ENCODE measurements around the gene ZNF791.

The ZNF791 gene

DNA sequence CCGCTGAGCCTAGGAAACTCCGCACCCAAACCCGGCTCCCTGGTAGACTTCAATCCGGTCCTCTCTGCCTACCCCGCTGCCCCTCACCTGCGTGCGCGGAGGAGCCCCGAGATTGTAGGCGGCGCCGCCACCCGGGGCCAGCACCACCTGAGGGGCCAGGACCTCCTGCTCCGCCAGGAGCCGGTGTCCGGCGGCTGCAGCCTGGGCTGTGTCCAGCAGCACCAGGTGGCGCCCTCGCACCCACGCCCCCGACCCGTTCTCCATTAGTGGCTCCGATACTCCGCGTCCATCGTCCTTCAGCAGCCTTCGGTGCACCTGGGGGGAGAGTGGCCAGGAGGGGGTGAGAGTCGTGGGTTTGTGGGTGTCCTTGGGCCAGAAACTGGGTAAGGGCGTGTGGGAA is 37.4 kb downstream of the ZNF791 start:
- no peak for TF ChIP-seq GATA3 (IDR thresholded peaks at IDR 0.05; ENCODE audit: low read depth, low read length)
- TF ChIP-seq GATA2 (IDR thresholded peaks at IDR 0.05; ENCODE audit: low read depth, low read length) = no peak

GRCh38 chr19:12649941-12650340 is 39.2 kb downstream of the ZNF791 start:
- TF ChIP-seq GATA3 (IDR thresholded peaks at IDR 0.05; ENCODE audit: low read depth, low read length) (no peak), GATA2 (IDR thresholded peaks at IDR 0.05; ENCODE audit: low read depth, low read length) (no peak)

DNA sequence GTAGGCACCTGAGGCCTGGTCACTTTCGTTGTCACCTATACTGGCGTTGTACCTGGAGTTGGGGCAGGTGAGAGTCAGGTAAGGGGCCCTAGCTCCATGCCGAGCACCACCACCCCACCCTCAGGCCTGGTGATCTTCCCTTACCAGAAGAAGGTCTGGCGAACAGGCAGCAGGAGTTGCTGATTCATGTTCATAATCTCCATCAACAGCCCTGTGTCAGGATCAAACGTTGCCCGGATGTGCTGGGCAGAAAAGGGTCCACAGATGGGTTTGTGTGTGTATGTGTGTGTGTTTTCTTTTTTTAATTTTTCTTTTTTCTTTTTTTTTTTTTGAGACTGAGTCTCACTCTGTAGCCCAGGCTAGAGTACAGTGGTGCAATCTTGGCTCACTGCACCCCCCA is 41.5 kb downstream of the ZNF791 start:
- TF ChIP-seq GATA3 (IDR thresholded peaks at IDR 0.05; ENCODE audit: low read depth, low read length) (no peak), GATA2 (IDR thresholded peaks at IDR 0.05; ENCODE audit: low read depth, low read length) (no peak)

GRCh38 chr19:12655546-12655945 is 44.8 kb downstream of the ZNF791 start:
- no peak for TF ChIP-seq GATA2 (IDR thresholded peaks at IDR 0.05; ENCODE audit: low read depth, low read length)
- TF ChIP-seq GATA3 (IDR thresholded peaks at IDR 0.05; ENCODE audit: low read depth, low read length) = no peak

DNA sequence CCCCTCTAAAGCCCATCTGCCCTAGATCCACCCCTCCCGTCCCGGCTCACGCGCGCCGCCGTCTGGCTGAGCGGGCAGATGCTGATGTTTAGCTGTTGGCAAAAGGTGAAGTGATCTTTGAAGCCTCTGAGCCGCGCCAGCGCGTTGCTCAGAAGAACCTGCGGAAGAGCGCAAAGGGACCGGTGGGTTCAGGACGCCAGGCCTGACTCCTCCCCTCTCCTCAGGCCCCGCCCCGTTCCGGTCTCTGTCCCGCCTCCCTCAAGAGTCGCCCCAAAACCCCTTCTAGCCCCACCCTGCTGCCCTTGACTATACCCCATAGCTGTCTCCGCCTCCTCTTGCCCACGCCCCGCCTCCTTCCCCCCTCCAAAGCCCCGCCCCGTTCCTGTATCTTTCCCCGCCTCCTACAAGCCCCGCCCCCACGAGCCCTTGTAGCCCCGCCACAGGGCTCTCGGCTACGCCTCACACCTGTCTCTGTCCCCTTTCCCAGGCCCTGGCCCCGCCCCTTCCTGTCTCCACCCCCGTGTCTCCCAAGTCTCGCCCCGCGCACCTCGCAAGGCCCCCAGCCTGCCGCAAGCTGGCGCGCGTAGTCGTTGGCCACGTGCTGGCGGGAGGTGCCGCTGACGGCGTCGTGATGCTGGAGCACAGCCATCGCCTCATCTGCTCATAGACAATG is 46.3 kb downstream of the ZNF791 start:
- no peak for TF ChIP-seq GATA3 (IDR thresholded peaks at IDR 0.05; ENCODE audit: low read depth, low read length)
- no peak for TF ChIP-seq GATA2 (IDR thresholded peaks at IDR 0.05; ENCODE audit: low read depth, low read length)

DNA sequence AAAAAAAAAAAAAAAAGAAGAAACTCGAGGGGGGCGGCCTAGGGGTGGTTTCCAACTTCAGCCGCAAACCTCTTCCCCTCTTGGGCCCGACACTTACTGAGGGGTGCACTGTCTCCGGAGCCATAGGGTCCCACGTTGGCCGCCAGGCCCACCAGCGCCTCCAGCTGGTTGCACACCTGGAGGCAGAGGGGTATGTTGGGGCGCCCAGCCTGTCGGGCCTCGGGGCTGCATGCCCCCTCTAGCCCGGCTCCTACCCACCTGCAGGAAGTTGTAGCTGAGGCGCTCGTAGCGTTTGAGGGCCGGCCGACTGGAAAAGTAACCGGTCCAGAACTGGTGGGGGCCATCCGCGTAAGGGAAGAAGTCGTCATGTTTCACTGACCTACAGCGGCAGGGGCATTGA is 47.2 kb downstream of the ZNF791 start:
- TF ChIP-seq GATA2 (IDR thresholded peaks at IDR 0.05; ENCODE audit: low read depth, low read length) = no peak
- TF ChIP-seq GATA3 (IDR thresholded peaks at IDR 0.05; ENCODE audit: low read depth, low read length) = no peak

GRCh38 chr19:12660980-12661379 is 50.3 kb downstream of the ZNF791 start:
- TF ChIP-seq GATA3 (IDR thresholded peaks at IDR 0.05; ENCODE audit: low read depth, low read length) (no peak), GATA2 (IDR thresholded peaks at IDR 0.05; ENCODE audit: low read depth, low read length) (no peak)

- TF ChIP-seq GATA2 (IDR thresholded peaks at IDR 0.05; ENCODE audit: low read depth, low read length) = no peak
- TF ChIP-seq GATA3 (IDR thresholded peaks at IDR 0.05; ENCODE audit: low read depth, low read length) = no peak
Observed at GRCh38 chr19:12664406-12665280, 53.9 kb downstream of the ZNF791 start.

GRCh38 chr19:12665281-12665573 is 54.5 kb downstream of the ZNF791 start:
- TF ChIP-seq GATA2 (IDR thresholded peaks at IDR 0.05; ENCODE audit: low read depth, low read length) = no peak
- no peak for TF ChIP-seq GATA3 (IDR thresholded peaks at IDR 0.05; ENCODE audit: low read depth, low read length)

GRCh38 chr19:12665671-12666264 is 55.0 kb downstream of the ZNF791 start:
- TF ChIP-seq GATA2 (IDR thresholded peaks at IDR 0.05; ENCODE audit: low read depth, low read length) = no peak
- no peak for TF ChIP-seq GATA3 (IDR thresholded peaks at IDR 0.05; ENCODE audit: low read depth, low read length)

DNA sequence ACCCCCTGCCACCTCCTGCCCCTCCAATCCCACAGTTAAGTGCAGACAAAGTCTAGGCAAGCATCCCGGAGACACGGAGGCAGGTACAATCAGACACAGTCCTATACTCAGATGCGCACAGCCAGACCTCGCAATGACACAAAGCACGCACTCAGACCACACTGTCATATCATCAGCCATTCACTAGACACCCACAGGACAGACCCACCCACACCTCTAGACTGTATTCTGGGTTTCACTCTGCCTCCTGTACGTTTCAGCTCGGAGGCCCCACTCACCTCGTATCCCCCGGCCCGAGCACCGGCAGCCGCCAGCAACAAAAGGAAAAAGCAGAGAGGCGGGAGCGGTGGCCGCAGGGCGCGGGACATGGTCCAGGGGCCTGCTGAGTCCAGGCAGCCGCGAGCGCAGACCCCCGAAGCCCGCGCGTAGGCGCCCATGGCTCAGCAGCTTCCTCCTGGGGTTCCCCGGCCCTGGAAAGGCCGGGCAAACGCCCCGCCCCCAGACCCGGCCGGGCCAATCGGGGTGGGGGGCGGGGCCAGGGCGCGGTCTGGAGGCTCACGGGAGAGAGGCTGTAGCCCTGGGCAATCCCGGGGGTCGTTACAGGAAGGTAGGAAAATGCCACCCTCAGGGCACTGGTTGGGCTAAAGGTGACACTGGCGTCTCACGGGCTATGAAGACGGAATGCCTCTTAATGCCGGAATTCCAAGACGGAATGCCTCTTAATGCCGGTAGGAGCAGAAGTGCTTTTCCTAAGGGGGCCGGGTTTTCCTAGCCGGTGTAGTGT is 55.7 kb downstream of the ZNF791 start, which contains the start of the genes MAN2B1 and WDR83:
MAN2B1 (minus strand) TSS at position 478 of the 784 bp plus-strand sequence; CDS start at position 437, 41 bp downstream.
WDR83 (plus strand) TSS at position 543 of the 784 bp plus-strand sequence. CDS start 2,984 bp downstream, outside the sequence.
- TF ChIP-seq GATA2 (IDR thresholded peaks at IDR 0.05; ENCODE audit: low read depth, low read length) (no peak), GATA3 (IDR thresholded peaks at IDR 0.05; ENCODE audit: low read depth, low read length) (no peak)

DNA sequence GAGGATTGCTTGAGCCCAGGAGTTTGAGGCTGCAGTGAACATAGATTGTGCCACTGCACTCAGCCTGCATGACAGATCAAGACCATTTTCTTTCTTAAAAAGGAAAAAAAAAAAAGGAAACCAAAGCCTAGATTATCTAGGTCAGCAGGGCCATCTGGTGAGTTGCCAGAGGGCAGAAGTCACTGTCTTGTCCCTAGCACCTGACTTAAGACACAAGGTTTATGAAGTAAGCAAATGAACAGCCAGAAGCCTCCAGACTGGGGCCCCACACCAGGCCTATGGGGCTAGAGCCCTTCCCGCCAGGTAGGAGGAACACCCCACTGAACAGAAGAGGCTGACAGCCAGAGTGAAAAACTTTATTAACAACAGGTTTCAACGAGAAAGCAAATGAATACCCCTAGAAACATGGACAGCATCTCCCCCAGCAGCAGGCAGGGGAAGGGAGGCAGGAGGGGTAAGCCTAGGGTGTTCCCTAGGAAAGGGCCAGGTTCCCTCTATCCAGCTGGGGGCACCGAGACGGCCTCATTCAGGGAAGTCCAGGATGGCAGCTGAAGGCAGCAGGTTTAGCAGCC is 57.1 kb downstream of the ZNF791 start:
- TF ChIP-seq GATA3 (IDR thresholded peaks at IDR 0.05; ENCODE audit: low read depth, low read length) = no peak
- TF ChIP-seq GATA2 (IDR thresholded peaks at IDR 0.05; ENCODE audit: low read depth, low read length) = no peak

DNA sequence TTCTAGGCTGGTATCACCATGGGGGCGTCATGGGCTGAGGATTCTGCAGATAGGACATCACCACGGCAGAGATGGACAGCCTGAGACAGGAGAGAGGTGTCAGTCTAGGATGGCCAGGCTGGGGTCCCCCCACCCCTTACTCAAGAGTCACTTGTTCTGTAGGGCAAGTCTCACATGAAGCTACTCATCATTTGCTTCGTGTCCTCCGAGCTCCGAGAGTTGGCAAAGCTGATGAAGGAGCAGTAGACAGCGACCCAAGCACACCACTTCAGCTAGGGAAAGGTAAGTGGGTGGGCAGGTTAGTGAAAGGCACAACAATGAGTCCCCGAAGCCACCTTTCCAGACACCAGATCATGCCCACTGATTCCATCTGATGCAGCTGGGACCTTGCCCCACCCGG is 57.6 kb downstream of the ZNF791 start:
- TF ChIP-seq GATA3 (IDR thresholded peaks at IDR 0.05; ENCODE audit: low read depth, low read length) = no peak
- no peak for TF ChIP-seq GATA2 (IDR thresholded peaks at IDR 0.05; ENCODE audit: low read depth, low read length)

- TF ChIP-seq GATA3 (IDR thresholded peaks at IDR 0.05; ENCODE audit: low read depth, low read length) (no peak), GATA2 (IDR thresholded peaks at IDR 0.05; ENCODE audit: low read depth, low read length) (no peak)
Observed at GRCh38 chr19:12668932-12669269, 58.2 kb downstream of the ZNF791 start.
